ENCODE data around the gene LNPEP. TPM values are rescaled to one million over a fixed set of nuclear protein-coding genes. Genes with fewer than 3 reads are reported as not detected.

LNPEP gene
- total RNA-seq, 1 experiment from 2014 or later = 85.5 TPM

GRCh38 chr5:96961053-96961452, 25.2 kb downstream of the LNPEP start:
- intact Hi-C loops (cut with micrococcal nuclease; ENCODE audit: unreplicated experiment) = no loop called here
- peaks cover 17% of the 10 kb centered on the region for H3K4me1 Mint-ChIP-seq (ENCODE audit: low read depth, unreplicated experiment)

DNA sequence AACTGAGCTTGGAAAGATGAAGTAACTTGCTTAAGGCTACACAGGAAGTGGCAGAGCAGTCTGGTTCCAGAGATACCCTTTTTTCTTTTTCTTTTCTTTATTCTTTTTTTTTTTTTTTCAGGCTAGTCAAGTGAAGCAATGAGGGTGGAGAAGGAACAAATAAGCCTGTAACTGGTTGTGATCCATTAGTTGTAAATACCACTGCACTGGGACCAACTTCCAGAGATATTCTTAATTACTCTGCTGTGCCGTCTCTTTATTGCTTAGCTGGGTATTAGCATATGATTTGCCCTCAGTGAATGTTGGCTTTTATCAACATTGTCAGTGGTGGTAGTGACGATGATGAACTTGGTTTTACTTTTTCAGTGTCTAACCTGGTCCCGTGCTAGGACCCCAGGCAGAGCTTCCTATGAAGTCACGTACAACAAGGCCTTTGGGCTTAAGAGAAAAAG, 26.7 kb downstream of the LNPEP start:
- no peak overlapping the region for H3K27ac Mint-ChIP-seq (ENCODE audit: unreplicated experiment)
- no peaks in the 10 kb centered on the region for H3K27me3 Mint-ChIP-seq (ENCODE audit: unreplicated experiment)
- no TSS peak for BruUV-seq (replicated peaks)
- no peaks in the 10 kb centered on the region for H3K9me3 Mint-ChIP-seq (ENCODE audit: low read depth, unreplicated experiment)
- H3K4me1 Mint-ChIP-seq (ENCODE audit: low read depth, unreplicated experiment) = peaks cover 11% of the 10 kb centered on the region
- H3K36me3 Mint-ChIP-seq (ENCODE audit: insufficient read depth, unreplicated experiment) = no peaks in the 10 kb centered on the region
- no peak for DNase-seq
- intact Hi-C loops (cut with micrococcal nuclease; ENCODE audit: unreplicated experiment) = no loop called here
- CTCF ChIA-PET = no interaction called here
- TF ChIP-seq CTCF (IDR thresholded peaks at IDR 0.05; ENCODE audit: unreplicated experiment) = no peak
- H3K4me3 Mint-ChIP-seq (ENCODE audit: low read depth, unreplicated experiment) = no peak overlapping the region

More at GRCh38 chr5:96961053-96961452, 25.2 kb downstream of the LNPEP start:
- peaks cover 5% of the 10 kb centered on the region for H3K36me3 Mint-ChIP-seq (ENCODE audit: insufficient read depth, unreplicated experiment)
- CTCF ChIA-PET = interaction anchor here (0.5 kb wide), 1 partner anchor 208 kb away, joined by 3 read pairs; no protein-coding TSS in a partner anchor
- no TSS peak for BruUV-seq (replicated peaks)
- H3K4me3 Mint-ChIP-seq (ENCODE audit: low read depth, unreplicated experiment) = no peak overlapping the region
- H3K9me3 Mint-ChIP-seq (ENCODE audit: low read depth, unreplicated experiment) = no peaks in the 10 kb centered on the region
- H3K27ac Mint-ChIP-seq (ENCODE audit: unreplicated experiment) = no peak overlapping the region
- TF ChIP-seq CTCF (IDR thresholded peaks at IDR 0.05; ENCODE audit: unreplicated experiment) = no peak
- DNase-seq = no peak
- no peaks in the 10 kb centered on the region for H3K27me3 Mint-ChIP-seq (ENCODE audit: unreplicated experiment)

DNA sequence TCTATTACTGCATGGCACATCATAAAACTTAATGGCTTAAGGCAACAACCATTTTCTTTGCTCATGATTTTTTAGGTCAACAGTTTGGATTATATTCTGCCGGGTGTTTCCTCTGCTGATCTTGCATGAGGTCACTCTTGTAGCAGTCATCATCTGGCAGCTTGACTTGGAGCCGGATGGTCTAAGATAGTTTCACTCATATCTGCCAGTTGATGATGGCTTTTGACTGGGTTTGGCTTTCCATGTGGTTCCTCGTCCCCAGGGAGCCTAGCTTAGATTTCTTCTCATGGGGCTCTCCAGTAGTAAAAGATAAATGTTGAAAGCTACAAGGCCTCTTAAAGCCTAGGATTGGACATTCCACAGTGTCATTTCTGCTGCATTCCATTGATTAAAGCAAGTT, 27.4 kb downstream of the LNPEP start:
- no peak for DNase-seq
- Mint-ChIP-seq H3K4me3 (ENCODE audit: low read depth, unreplicated experiment) (no peak overlapping the region), H3K27me3 (ENCODE audit: unreplicated experiment) (no peaks in the 10 kb centered on the region), H3K36me3 (ENCODE audit: insufficient read depth, unreplicated experiment) (no peaks in the 10 kb centered on the region), H3K4me1 (ENCODE audit: low read depth, unreplicated experiment) (peaks cover 16% of the 10 kb centered on the region), H3K9me3 (ENCODE audit: low read depth, unreplicated experiment) (no peaks in the 10 kb centered on the region), H3K27ac (ENCODE audit: unreplicated experiment) (no peak overlapping the region)
- intact Hi-C loops (cut with micrococcal nuclease; ENCODE audit: unreplicated experiment) = no loop called here
- CTCF ChIA-PET = no interaction called here
- no peak for TF ChIP-seq CTCF (IDR thresholded peaks at IDR 0.05; ENCODE audit: unreplicated experiment)
- BruUV-seq (replicated peaks) = no TSS peak

DNA sequence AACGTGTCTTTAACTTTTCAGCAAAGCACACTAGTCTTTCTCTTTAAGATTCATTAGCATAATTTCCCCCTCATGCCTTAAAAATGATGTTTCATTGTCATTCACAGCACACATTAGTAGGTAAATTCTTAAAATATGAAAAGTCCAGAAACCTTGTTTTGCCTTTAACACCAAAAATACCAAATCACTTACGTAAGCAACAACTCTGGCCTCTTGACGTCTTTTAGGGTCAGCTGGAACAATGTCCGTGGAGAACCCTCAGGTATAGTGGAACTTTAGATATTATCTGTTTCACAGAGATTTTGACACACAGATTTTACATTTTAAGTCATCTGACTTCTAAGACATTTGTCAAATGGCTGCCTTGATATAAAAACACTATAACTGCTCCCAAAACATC, 30.9 kb downstream of the LNPEP start:
- TF ChIP-seq CTCF (IDR thresholded peaks at IDR 0.05; ENCODE audit: unreplicated experiment) = no peak
- Mint-ChIP-seq H3K9me3 (ENCODE audit: low read depth, unreplicated experiment) (no peaks in the 10 kb centered on the region), H3K36me3 (ENCODE audit: insufficient read depth, unreplicated experiment) (no peaks in the 10 kb centered on the region), H3K4me1 (ENCODE audit: low read depth, unreplicated experiment) (peaks cover 14% of the 10 kb centered on the region), H3K4me3 (ENCODE audit: low read depth, unreplicated experiment) (no peak overlapping the region), H3K27ac (ENCODE audit: unreplicated experiment) (no peak overlapping the region), H3K27me3 (ENCODE audit: unreplicated experiment) (no peaks in the 10 kb centered on the region)
- no peak for DNase-seq
- intact Hi-C loops (cut with micrococcal nuclease; ENCODE audit: unreplicated experiment) = no loop called here
- no TSS peak for BruUV-seq (replicated peaks)
- CTCF ChIA-PET = interaction anchor here (0.7 kb wide), 1 partner anchor 1222 kb away, joined by 7 read pairs; no protein-coding TSS in a partner anchor
